GM19397 (cell line): ENCODE results near the gene ST6GALNAC6.
"Not testable (repeated sequence)": the region's sequence is repeated elsewhere in the genome, so short reads cannot be mapped to it uniquely, and the experiment has no call there.

Source experiments
- ATAC-seq: cut with Tn5 transposase; IDR thresholded peaks from one replicate; pipeline ENCODE4 v1.9.1; 2021; ENCODE audit warnings: mild to moderate bottlenecking, moderate library complexity; ENCODE audit not compliant: unreplicated experiment

The ST6GALNAC6 gene

GRCh38 chr9:127841087-127841835 is 58.1 kb downstream of the ST6GALNAC6 start:
- no peak for ATAC-seq

GRCh38 chr9:127838375-127839078 is 60.9 kb downstream of the ST6GALNAC6 start:
- ATAC-seq = no peak

GRCh38 chr9:127837346-127837745 is 62.1 kb downstream of the ST6GALNAC6 start:
- ATAC-seq = no peak

- not testable (repeated sequence) for ATAC-seq
Observed at GRCh38 chr9:127836561-127836960, 62.8 kb downstream of the ST6GALNAC6 start.

- no peak for ATAC-seq
Observed at GRCh38 chr9:127835991-127836516, 63.3 kb downstream of the ST6GALNAC6 start.
